ENCODE results near the gene SLC5A2. TPM values are rescaled to one million over a fixed set of nuclear protein-coding genes. Genes with fewer than 3 reads are reported as not detected.
"Not testable (repeated sequence)": the region's sequence is repeated elsewhere in the genome, so short reads cannot be mapped to it uniquely, and the experiment has no call there.

SLC5A2 gene
- total RNA-seq, 1 experiment from 2014 or later: 0.13 TPM

- ChIA-PET CTCF (no interaction called here), POLR2A (ENCODE audit: unreplicated experiment) (no interaction called here)
- H3K4me1 ChIP-seq (replicated peaks; ENCODE audit: insufficient read depth): no peaks in the 10 kb centered on the region
- H3K36me3 ChIP-seq (ENCODE audit: low read depth): no peaks in the 10 kb centered on the region
- H4K20me1 ChIP-seq (ENCODE audit: insufficient read depth): no peaks in the 10 kb centered on the region
- no peak for DNase-seq
- H3F3A ChIP-seq (ENCODE audit: insufficient read depth, low read depth): no peaks in the 10 kb centered on the region
- no peak overlapping the region for H2AFZ ChIP-seq
- peaks cover 10% of the 10 kb centered on the region for H3K9me3 ChIP-seq (ENCODE audit: insufficient read depth, low read depth)
- H3K27ac ChIP-seq: no peak overlapping the region
- peaks cover 87% of the 10 kb centered on the region for H3K27me3 ChIP-seq (ENCODE audit: insufficient read depth, low read depth)
- H3K9me2 ChIP-seq (ENCODE audit: insufficient read depth): no peaks in the 10 kb centered on the region
- TF ChIP-seq, protein P1, sequence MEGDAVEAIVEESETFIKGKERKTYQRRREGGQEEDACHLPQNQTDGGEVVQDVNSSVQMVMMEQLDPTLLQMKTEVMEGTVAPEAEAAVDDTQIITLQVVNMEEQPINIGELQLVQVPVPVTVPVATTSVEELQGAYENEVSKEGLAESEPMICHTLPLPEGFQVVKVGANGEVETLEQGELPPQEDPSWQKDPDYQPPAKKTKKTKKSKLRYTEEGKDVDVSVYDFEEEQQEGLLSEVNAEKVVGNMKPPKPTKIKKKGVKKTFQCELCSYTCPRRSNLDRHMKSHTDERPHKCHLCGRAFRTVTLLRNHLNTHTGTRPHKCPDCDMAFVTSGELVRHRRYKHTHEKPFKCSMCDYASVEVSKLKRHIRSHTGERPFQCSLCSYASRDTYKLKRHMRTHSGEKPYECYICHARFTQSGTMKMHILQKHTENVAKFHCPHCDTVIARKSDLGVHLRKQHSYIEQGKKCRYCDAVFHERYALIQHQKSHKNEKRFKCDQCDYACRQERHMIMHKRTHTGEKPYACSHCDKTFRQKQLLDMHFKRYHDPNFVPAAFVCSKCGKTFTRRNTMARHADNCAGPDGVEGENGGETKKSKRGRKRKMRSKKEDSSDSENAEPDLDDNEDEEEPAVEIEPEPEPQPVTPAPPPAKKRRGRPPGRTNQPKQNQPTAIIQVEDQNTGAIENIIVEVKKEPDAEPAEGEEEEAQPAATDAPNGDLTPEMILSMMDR (conservative IDR thresholded peaks at IDR 0.05): no peak
- H3K4me2 ChIP-seq: no peak overlapping the region
- no peak overlapping the region for H3K4me3 ChIP-seq
- intact Hi-C loops (cut with micrococcal nuclease; ENCODE audit: unreplicated experiment): no loop called here
- no peaks in the 10 kb centered on the region for H3K79me2 ChIP-seq (ENCODE audit: low read depth)
- no TSS peak for BruUV-seq (replicated peaks)
Measured at GRCh38 chr16:31536804-31537361, 54.0 kb downstream of the SLC5A2 start.

DNA sequence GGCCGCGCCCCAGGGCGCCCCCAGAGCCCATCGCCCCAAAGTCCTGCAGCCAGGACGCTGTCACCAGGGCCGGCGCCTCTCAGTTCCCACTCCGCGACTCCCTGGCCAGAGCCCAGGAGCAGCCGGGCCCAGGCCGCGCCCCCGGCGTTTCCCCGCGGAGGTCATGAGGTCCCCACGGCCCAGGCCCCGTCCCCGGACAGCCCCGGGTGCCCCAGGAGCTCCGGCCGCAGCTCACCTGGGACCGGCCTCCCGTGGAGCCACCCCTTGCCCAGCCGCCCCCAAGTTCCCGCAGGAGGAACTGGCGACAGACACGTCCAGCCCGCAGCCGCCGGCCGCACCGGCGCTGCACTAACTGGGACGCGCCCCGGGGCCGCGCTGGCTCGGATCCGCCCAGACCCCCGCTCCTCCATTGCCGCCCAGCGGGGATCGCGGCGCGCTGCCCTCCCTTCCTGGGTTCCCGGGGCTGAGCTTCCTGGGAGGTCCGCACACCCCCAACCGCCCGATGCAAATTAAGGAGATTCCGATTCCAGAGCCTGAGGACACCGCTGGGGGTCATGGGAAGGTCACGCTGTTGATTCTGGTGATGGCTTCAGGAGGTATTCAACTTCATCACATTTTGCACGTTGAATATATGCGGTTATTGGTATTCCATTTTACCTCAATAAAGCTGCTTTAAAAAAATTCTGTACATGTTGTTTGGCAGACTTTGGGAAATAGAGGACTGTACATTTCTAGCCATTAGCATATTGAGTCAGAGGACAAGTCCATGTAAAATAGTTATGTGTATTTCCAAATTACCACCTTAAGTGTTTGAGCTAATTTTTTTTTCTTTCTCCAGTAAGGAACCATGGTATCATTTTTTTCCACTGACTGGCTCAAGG, 54.7 kb downstream of the SLC5A2 start:
- no peaks in the 10 kb centered on the region for H3K4me1 ChIP-seq (replicated peaks; ENCODE audit: insufficient read depth)
- H2AFZ ChIP-seq: no peak overlapping the region
- no peaks in the 10 kb centered on the region for H3K79me2 ChIP-seq (ENCODE audit: low read depth)
- no peaks in the 10 kb centered on the region for H3K36me3 ChIP-seq (ENCODE audit: low read depth)
- H3K27ac ChIP-seq: no peak overlapping the region
- no peaks in the 10 kb centered on the region for H3F3A ChIP-seq (ENCODE audit: insufficient read depth, low read depth)
- intact Hi-C loops (cut with micrococcal nuclease; ENCODE audit: unreplicated experiment): no loop called here
- peaks cover 10% of the 10 kb centered on the region for H3K9me3 ChIP-seq (ENCODE audit: insufficient read depth, low read depth)
- no peaks in the 10 kb centered on the region for H4K20me1 ChIP-seq (ENCODE audit: insufficient read depth)
- DNase-seq: no peak
- ChIA-PET POLR2A (ENCODE audit: unreplicated experiment) (no interaction called here), CTCF (no interaction called here)
- no TSS peak for BruUV-seq (replicated peaks)
- H3K4me2 ChIP-seq: no peak overlapping the region
- H3K27me3 ChIP-seq (ENCODE audit: insufficient read depth, low read depth): peaks cover 87% of the 10 kb centered on the region
- TF ChIP-seq EZH2 (IDR thresholded peaks at IDR 0.05; ENCODE audit: low read depth): no peak
- TF ChIP-seq, protein P1 (conservative IDR thresholded peaks at IDR 0.05): no peak
- no peaks in the 10 kb centered on the region for H3K9me2 ChIP-seq (ENCODE audit: insufficient read depth)
- no peak overlapping the region for H3K4me3 ChIP-seq

- H3K4me1 ChIP-seq (replicated peaks; ENCODE audit: insufficient read depth); H3K9me3 ChIP-seq (ENCODE audit: insufficient read depth, low read depth); POLR2A ChIA-PET (ENCODE audit: unreplicated experiment); H3F3A ChIP-seq (ENCODE audit: insufficient read depth, low read depth); H3K4me3 ChIP-seq; H4K20me1 ChIP-seq (ENCODE audit: insufficient read depth); H3K9me2 ChIP-seq (ENCODE audit: insufficient read depth); H3K36me3 ChIP-seq (ENCODE audit: low read depth); intact Hi-C loops (cut with micrococcal nuclease; ENCODE audit: unreplicated experiment); H3K4me2 ChIP-seq; DNase-seq; H3K27ac ChIP-seq; H2AFZ ChIP-seq; BruUV-seq (replicated peaks); CTCF ChIA-PET; H3K79me2 ChIP-seq (ENCODE audit: low read depth): not testable (repeated sequence)
- H3K27me3 ChIP-seq (ENCODE audit: insufficient read depth, low read depth): peaks cover 85% of the 10 kb centered on the region
Measured at GRCh38 chr16:31538243-31538598, 55.3 kb downstream of the SLC5A2 start.

DNA sequence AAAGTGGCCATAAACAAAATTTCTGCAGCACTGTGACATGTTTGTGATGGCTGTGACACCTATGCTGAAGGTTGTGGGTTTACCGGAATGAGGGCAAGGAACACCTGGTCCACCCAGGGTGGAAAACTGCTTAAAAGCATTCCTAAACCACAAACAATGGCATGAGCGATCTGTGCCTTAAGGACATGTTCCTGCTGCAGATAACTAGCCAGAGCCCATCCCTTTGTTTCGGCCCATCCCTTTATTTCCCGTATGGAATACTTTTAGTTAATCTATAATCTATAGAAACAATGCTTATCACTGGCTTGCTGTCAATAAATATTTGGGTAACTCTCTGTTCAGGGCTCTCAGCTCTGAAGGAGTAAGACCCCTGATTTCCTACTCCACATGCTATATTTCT, 56.8 kb downstream of the SLC5A2 start:
- H3K4me2 ChIP-seq; BruUV-seq (replicated peaks); H3K4me3 ChIP-seq; H3K4me1 ChIP-seq (replicated peaks; ENCODE audit: insufficient read depth); H3F3A ChIP-seq (ENCODE audit: insufficient read depth, low read depth); H3K9me3 ChIP-seq (ENCODE audit: insufficient read depth, low read depth); CTCF ChIA-PET; H3K79me2 ChIP-seq (ENCODE audit: low read depth); H2AFZ ChIP-seq; H3K27ac ChIP-seq; intact Hi-C loops (cut with micrococcal nuclease; ENCODE audit: unreplicated experiment); H3K36me3 ChIP-seq (ENCODE audit: low read depth); H3K9me2 ChIP-seq (ENCODE audit: insufficient read depth); DNase-seq; POLR2A ChIA-PET (ENCODE audit: unreplicated experiment); H4K20me1 ChIP-seq (ENCODE audit: insufficient read depth): not testable (repeated sequence)
- peaks cover 70% of the 10 kb centered on the region for H3K27me3 ChIP-seq (ENCODE audit: insufficient read depth, low read depth)

Other genes starting within 250 kb of the SLC5A2 start
- gene ITGAM, start 223.1 kb upstream of the SLC5A2 start, total RNA-seq (2021): 0.90 and 1.3 TPM in 2 replicates
- gene ITGAX, start 127.9 kb upstream of the SLC5A2 start, total RNA-seq (2021): 1.1 and 1.2 TPM in 2 replicates
- not detected in 2 replicates for gene ITGAD, start 89.8 kb upstream of the SLC5A2 start, total RNA-seq (2021)
- gene COX6A2, start 54.8 kb upstream of the SLC5A2 start, total RNA-seq (2021): not detected in 2 replicates
- 0.85 and 0.88 TPM in 2 replicates for gene ZNF843, start 40.3 kb upstream of the SLC5A2 start, total RNA-seq (2021)
- gene ARMC5, start 23.6 kb upstream of the SLC5A2 start, total RNA-seq (2021): 18.6 and 21.4 TPM in 2 replicates
- 9.0 and 15.3 TPM in 2 replicates for gene TGFB1I1, start 11.0 kb upstream of the SLC5A2 start, total RNA-seq (2021)
- 86.7 and 94.7 TPM in 2 replicates for gene RUSF1, start 25.3 kb downstream of the SLC5A2 start, total RNA-seq (2021)
- not detected in 2 replicates for gene AHSP, start 44.8 kb downstream of the SLC5A2 start, total RNA-seq (2021)

All from PC-9 (cell line).